MV-4-11 (cell line): ENCODE data around the gene PREX1.
"Not testable (repeated sequence)": the region's sequence is repeated elsewhere in the genome, so short reads cannot be mapped to it uniquely, and the experiment has no call there.

Source experiments
- DNase-seq: peaks from one replicate; lab custom pipeline; 2025; lab: John Stamatoyannopoulos, UW

The PREX1 gene

GRCh38 chr20:48827855-48828733, at the start of gene PREX1:
TSS of gene PREX1 (minus strand) at chr20:48827999. CDS start at chr20:48827860, 139 bp downstream.
- peak; percentile 67 for DNase-seq

- DNase-seq: no peak
Measured at GRCh38 chr20:48877304-48877703, 49.5 kb upstream of the PREX1 start.

- peak; percentile 13 for DNase-seq
Measured at GRCh38 chr20:48875914-48876240, 48.1 kb upstream of the PREX1 start.

GRCh38 chr20:48875233-48875913, 47.6 kb upstream of the PREX1 start:
- peak; percentile 31 for DNase-seq

- DNase-seq: not testable (repeated sequence)
Measured at GRCh38 chr20:48869442-48869841, 41.6 kb upstream of the PREX1 start.

- DNase-seq: peak; percentile 36
Measured at GRCh38 chr20:48866936-48867335, 39.1 kb upstream of the PREX1 start.

GRCh38 chr20:48864738-48865318, 37.0 kb upstream of the PREX1 start:
- no peak for DNase-seq

GRCh38 chr20:48864254-48864653, 36.5 kb upstream of the PREX1 start:
- DNase-seq: no peak

- no peak for DNase-seq
Measured at GRCh38 chr20:48862279-48862678, 34.5 kb upstream of the PREX1 start.

- no peak for DNase-seq
Measured at GRCh38 chr20:48861444-48861843, 33.6 kb upstream of the PREX1 start.

- DNase-seq: no peak
Measured at GRCh38 chr20:48858075-48858790, 30.4 kb upstream of the PREX1 start.

GRCh38 chr20:48856130-48856529, 28.3 kb upstream of the PREX1 start:
- DNase-seq: no peak

- no peak for DNase-seq
Measured at GRCh38 chr20:48855046-48855445, 27.2 kb upstream of the PREX1 start.

GRCh38 chr20:48852609-48853008, 24.8 kb upstream of the PREX1 start:
- no peak for DNase-seq

GRCh38 chr20:48851579-48851978, 23.8 kb upstream of the PREX1 start:
- no peak for DNase-seq

- no peak for DNase-seq
Measured at GRCh38 chr20:48850977-48851299, 23.1 kb upstream of the PREX1 start.

GRCh38 chr20:48850257-48850976, 22.6 kb upstream of the PREX1 start:
- DNase-seq: no peak

- no peak for DNase-seq
Measured at GRCh38 chr20:48849779-48850178, 22.0 kb upstream of the PREX1 start.

GRCh38 chr20:48849299-48849698, 21.5 kb upstream of the PREX1 start:
- DNase-seq: no peak

GRCh38 chr20:48847498-48848205, 19.9 kb upstream of the PREX1 start:
- no peak for DNase-seq
